ENCODE data around the gene UPK3B. TPM values are rescaled to one million over a fixed set of nuclear protein-coding genes. Genes with fewer than 3 reads are reported as not detected.
"Not testable (repeated sequence)": the region's sequence is repeated elsewhere in the genome, so short reads cannot be mapped to it uniquely, and the experiment has no call there.

UPK3B gene
- total RNA-seq, 4 donors from 2014 or later: 9.2 to 34.9 (median 23.8) TPM

DNA sequence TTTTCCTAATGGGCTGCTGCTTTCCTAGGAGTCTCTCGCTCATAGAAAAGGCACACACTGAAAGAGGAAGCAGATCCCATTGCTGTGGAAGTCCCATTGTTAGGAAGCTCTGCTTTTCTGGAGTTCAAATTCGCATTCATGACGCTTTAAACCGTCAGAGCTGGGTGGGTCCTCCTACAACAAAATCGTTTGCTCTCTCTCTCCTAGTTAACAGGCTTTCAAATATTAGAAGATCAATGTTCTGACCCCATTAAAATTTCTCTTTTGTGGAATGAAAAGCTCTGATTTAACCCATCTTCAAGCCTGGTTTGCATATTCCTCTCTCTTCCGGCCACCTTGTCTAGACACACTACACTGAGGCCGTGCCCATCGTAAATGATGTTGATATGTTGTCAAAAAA, 32.8 kb downstream of the UPK3B start, which contains the start of gene SPDYE16:
Gene SPDYE16 (minus strand): TSS at position 101 of the 400 bp plus-strand sequence. CDS start 1,838 bp downstream, outside the sequence.
- H3K27ac ChIP-seq; H3K36me3 ChIP-seq; DNase-seq; H3K9me3 ChIP-seq; intact Hi-C loops (cut with DNase I); H3K4me3 ChIP-seq; H3K4me1 ChIP-seq; H3K27me3 ChIP-seq: not testable (repeated sequence)
- no CpG with 5 or more reads among the region's 8 CpGs for WGBS, 2 donors

DNA sequence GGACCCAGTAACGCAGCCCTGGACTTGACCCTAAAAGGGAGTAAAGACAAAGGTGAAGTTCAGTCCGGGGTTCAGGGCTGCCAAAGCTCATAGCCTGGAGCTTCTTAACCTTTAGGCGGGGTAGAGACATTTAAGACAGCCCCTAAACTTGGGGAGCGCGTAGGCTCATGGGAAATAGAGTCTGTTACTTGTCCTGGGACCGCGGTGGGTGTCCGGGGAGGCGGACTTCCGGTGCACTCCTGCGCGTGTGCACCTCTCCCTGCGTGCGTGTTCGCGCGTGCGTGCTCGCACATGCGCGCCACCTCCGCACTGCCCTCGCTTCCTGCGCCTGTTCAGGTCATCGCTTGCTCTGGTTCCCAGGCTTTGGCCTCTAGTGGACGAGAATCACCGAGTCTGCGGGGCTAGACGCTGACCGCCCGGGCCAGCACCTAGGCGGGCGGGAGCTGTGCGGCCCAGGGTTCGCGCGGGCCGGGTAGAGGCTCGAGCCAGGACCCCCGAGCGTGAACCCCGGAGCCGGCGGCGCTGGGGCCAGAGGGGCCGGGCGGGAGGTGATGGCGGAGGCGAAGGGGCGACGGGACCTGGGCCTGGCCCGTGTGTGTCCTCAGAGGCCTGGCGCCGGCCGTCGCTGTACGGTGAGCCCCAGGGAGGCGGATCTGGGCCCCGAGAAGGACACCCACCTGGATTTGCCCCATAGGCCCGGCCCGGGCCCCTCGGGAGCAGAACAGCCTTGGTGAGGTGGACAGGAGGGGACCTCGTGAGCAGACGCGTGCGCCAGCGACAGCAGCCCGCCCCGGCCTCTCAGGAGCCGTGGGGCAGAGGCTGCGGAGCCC, 38.9 kb downstream of the UPK3B start:
- 0% methylated on average over 9 of the region's 71 CpGs for WGBS, 2 donors
- intact Hi-C loops (cut with DNase I); H3K9me3 ChIP-seq; H3K36me3 ChIP-seq; H3K27me3 ChIP-seq: not testable (repeated sequence)
- Histone ChIP-seq H3K27ac (peak overlapping the region; percentile 94 to 96 (median 95)), H3K4me3 (peak overlapping the region; percentile 90 to 98 (median 94)), H3K4me1 (peaks cover 0 to 21% (median 0%) of the 10 kb centered on the region in 3 donors)
- peak in 2 of 4 donors; percentile 68 to 70 for TF ChIP-seq POLR2A (IDR thresholded peaks at IDR 0.05)
- DNase-seq: peak; percentile 52

DNA sequence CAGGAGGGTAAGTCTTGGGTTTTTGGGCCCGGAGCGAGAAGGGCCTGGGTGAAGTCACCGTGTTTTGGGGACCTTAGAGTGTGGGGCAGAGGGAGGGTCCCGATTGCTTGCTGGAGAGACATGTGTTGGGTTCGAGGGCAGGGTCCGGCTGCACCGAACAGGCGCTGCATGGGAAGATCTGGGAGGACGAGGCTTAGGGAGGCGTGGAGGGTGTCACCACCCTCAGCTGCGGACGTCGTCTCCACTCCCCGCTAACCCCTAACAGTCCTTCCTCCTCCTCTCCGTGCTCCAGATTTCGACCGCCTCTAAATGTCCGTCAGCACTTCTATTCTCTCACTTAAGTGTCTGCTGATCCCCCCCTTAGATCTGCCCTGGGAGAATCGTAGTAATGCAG, 39.5 kb downstream of the UPK3B start:
- H3K27me3 ChIP-seq; intact Hi-C loops (cut with DNase I); H3K9me3 ChIP-seq; DNase-seq: not testable (repeated sequence)
- peak overlapping the region; percentile 94 to 96 (median 95) for H3K27ac ChIP-seq
- peak overlapping the region; percentile 90 to 98 (median 94) for H3K4me3 ChIP-seq
- WGBS, 2 donors: 0% methylated on average over 8 to 17 of the region's 19 CpGs
- peaks cover 0 to 14% (median 0%) of the 10 kb centered on the region in 3 donors for H3K36me3 ChIP-seq
- H3K4me1 ChIP-seq: peaks cover 0 to 21% (median 0%) of the 10 kb centered on the region in 3 donors

GRCh38 chr7:76551992-76552391, 41.6 kb downstream of the UPK3B start:
- peaks cover 0 to 14% (median 0%) of the 10 kb centered on the region in 3 donors for H3K36me3 ChIP-seq
- H3K4me3 ChIP-seq; H3K9me3 ChIP-seq; intact Hi-C loops (cut with DNase I); H3K27me3 ChIP-seq; H3K27ac ChIP-seq; DNase-seq: not testable (repeated sequence)
- H3K4me1 ChIP-seq: peaks cover 0 to 21% (median 0%) of the 10 kb centered on the region in 3 donors
- WGBS, 2 donors: 79 to 82% methylated on average over 6 of the region's 6 CpGs

DNA sequence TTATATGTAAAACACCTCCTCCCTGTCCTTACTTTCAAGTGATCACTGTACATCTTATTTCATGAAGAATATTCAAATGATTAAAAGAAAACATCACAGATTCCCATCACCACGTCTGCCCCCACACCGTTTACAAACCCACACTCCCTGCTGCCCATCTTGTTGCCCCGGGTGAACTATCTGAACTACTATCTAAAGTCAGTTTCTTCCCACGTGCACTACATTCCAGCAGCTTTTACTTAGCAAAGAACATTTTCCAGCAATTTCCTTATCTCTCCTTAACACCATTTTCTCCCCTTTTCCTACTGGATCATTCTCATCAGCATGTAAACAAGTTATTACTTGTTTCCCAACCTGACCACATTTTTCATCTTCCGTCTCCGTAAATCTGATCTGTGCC, 49.3 kb downstream of the UPK3B start:
- H3K27ac ChIP-seq; H3K27me3 ChIP-seq; DNase-seq; H3K4me3 ChIP-seq; H3K9me3 ChIP-seq; intact Hi-C loops (cut with DNase I): not testable (repeated sequence)
- H3K36me3 ChIP-seq: peaks cover 0 to 13% (median 0%) of the 10 kb centered on the region in 3 donors
- H3K4me1 ChIP-seq: peaks cover 0 to 12% (median 0%) of the 10 kb centered on the region in 3 donors
- 27 to 29% methylated on average over 6 of the region's 6 CpGs for WGBS, 2 donors

GRCh38 chr7:76560157-76560556, 49.8 kb downstream of the UPK3B start:
- Histone ChIP-seq H3K36me3 (peaks cover 0 to 10% (median 0%) of the 10 kb centered on the region in 3 donors), H3K4me1 (peaks cover 0 to 12% (median 0%) of the 10 kb centered on the region in 3 donors)
- H3K4me3 ChIP-seq; DNase-seq; H3K27me3 ChIP-seq; H3K27ac ChIP-seq; H3K9me3 ChIP-seq; intact Hi-C loops (cut with DNase I): not testable (repeated sequence)
- WGBS, 2 donors: 64 to 68% methylated on average over 2 of the region's 4 CpGs

DNA sequence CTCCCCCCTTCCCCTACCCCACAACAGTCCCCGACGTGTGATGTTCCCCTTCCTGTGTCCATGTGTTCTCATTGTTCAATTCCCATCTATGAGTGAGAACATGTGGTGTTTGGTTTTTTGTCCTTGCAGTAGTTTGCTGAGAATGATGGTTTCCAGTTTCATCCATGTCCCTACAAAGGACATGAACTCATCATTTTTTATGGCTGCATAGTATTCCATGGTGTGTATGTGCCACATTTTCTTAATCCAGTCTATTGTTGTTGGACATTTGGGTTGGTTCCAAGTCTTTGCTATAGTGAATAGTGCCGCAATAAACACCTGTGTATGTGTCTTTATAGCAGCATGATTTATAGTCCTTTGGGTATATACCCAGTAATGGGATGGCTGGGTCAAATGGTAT, 51.0 kb downstream of the UPK3B start:
- H3K27me3 ChIP-seq; intact Hi-C loops (cut with DNase I); H3K4me3 ChIP-seq; H3K27ac ChIP-seq; H3K9me3 ChIP-seq; DNase-seq: not testable (repeated sequence)
- Histone ChIP-seq H3K36me3 (peaks cover 0 to 10% (median 0%) of the 10 kb centered on the region in 3 donors), H3K4me1 (peaks cover 0 to 12% (median 0%) of the 10 kb centered on the region in 3 donors)
- 94 to 100% methylated on average over 2 to 3 of the region's 3 CpGs for WGBS, 2 donors

DNA sequence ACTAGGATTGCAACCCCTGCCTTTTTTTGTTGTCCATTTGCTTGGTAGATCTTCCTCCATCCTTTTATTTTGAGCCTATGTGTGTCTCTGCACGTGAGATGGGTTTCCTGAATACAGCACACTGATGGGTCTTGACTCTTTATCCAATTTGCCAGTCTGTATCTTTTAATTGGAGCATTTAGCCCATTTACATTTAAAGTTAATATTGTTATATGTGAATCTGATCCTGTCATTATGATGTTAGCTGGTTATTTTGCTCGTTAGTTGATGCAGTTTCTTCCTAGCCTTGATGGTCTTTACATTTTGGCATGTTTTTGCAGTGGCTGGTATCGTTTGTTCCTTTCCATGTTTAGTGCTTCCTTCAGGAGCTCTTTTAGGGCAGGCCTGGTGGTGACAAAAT, 54.6 kb downstream of the UPK3B start:
- H3K36me3 ChIP-seq; H3K4me1 ChIP-seq; DNase-seq; H3K27ac ChIP-seq; intact Hi-C loops (cut with DNase I); H3K9me3 ChIP-seq; H3K4me3 ChIP-seq; H3K27me3 ChIP-seq: not testable (repeated sequence)
- WGBS, 2 donors: 80 to 100% methylated on average over 2 to 3 of the region's 3 CpGs

Small RNA genes lying within 50 kb of the gene (small RNA-seq; reads per million reads assigned to genes)
- gene RF00019: 0 reads per million in 4 donors

Other genes starting within 250 kb of the UPK3B start
- 1,000 to 10,000 TPM; 2,415 to 6,888 (median 3,249) TPM for gene HSPB1, start 207.9 kb upstream of the UPK3B start, total RNA-seq
- 10 to 100 TPM; 52.8 to 97.7 (median 66.3) TPM for gene YWHAG, start 151.6 kb upstream of the UPK3B start, total RNA-seq
- under 1 TPM in 1 of 4 donors, not detected in 3; 0.48 TPM for gene SSC4D, start 100.9 kb upstream of the UPK3B start, total RNA-seq
- gene ZP3, start 85.6 kb upstream of the UPK3B start, total RNA-seq: 1 to 10 TPM; 3.8 to 7.9 (median 4.4) TPM
- gene DTX2, start 48.8 kb upstream of the UPK3B start, total RNA-seq: 100 to 1,000 TPM in 1 of 4 donors, 10 to 100 TPM in 3; 38.7 to 107 (median 59.7) TPM
- gene SPDYE16, start 32.7 kb downstream of the UPK3B start, total RNA-seq: not detected
- 1 to 10 TPM; 1.2 to 8.3 (median 5.4) TPM for gene POMZP3, start 116.7 kb downstream of the UPK3B start, total RNA-seq